Endothelial cell of umbilical vein (primary cell): ENCODE measurements around the gene SULF2. TPM values are rescaled to one million over a fixed set of nuclear protein-coding genes. Genes with fewer than 3 reads are reported as not detected.

Experiments used
- BruUV-seq: library from RNA; stranded (reverse); fragments of 400-500 nt; replicated peaks from 2 replicates; lab custom pipeline; 2021; lab: Mats Ljungman, UMichigan
- CTCF ChIA-PET: fragments of 300-600, 350-600 bp; sonication (Branson Sonifier 250); formaldehyde crosslinking; loops from one replicate; lab custom pipeline; 2021; ENCODE audit warnings: antibody characterized with exemption, inconsistent platforms; lab: Charles Lee
- POLR2A ChIA-PET: fragments of 300-600, 350-600 bp; sonication (Branson Sonifier 250); formaldehyde crosslinking; loops from one replicate; lab custom pipeline; 2021; ENCODE audit warnings: antibody characterized with exemption, inconsistent platforms; lab: Charles Lee
- DNase-seq: peaks from one replicate; pipeline ENCODE4 v3.0.0-alpha.2; 2011; ENCODE audit warnings: low read depth, low spot score
- FAIRE-seq: peaks from 2 replicates; lab custom pipeline; 2011; peaks lifted over from hg19 to GRCh38; lab: Jason Lieb, UNC
- H2AFZ ChIP-seq: 2 replicates; pipeline ENCODE4 v1.6.0; 2012; ENCODE audit warnings: low read depth, low read length, control low read depth, inconsistent platforms
- H3K27ac ChIP-seq: 2 replicates; pipeline ENCODE4 v1.5.1; 2011; ENCODE audit warnings: low read depth, mild to moderate bottlenecking, control low read depth, low read length, moderate library complexity; ENCODE audit not compliant: insufficient read depth
- H3K27me3 ChIP-seq, 2 experiments: 2 replicates each; pipeline versions ENCODE4 v1.6.0 to v1.6.1; 2011; ENCODE audit warnings: low read length in 2 of 2, mixed read lengths in 1 of 2; ENCODE audit not compliant: control insufficient read depth in 2 of 2, insufficient read depth in 2 of 2
- H3K36me3 ChIP-seq, 2 experiments: 2 replicates in 1 of 2; 3 replicates in 1 of 2; pipeline ENCODE4 v1.5.1; 2011; ENCODE audit warnings: low read length in 2 of 2, mild to moderate bottlenecking in 1 of 2, moderate library complexity in 1 of 2; ENCODE audit not compliant: control insufficient read depth in 2 of 2, insufficient read depth in 2 of 2; ENCODE audit errors: extremely low read depth in 1 of 2
- H3K4me1 ChIP-seq: 3 replicates; pipeline ENCODE4 v1.5.1; 2011; ENCODE audit warnings: mild to moderate bottlenecking, low read length; ENCODE audit not compliant: control insufficient read depth, insufficient read depth; ENCODE audit errors: extremely low read depth
- H3K4me2 ChIP-seq: 2 replicates; pipeline ENCODE4 v1.6.1; 2011; ENCODE audit warnings: low read length, control low read depth, mixed read lengths; ENCODE audit not compliant: insufficient read depth
- H3K4me3 ChIP-seq, 3 experiments: fragments of 200-600 bp in 1 of 3; sonication (generic), shearing (Covaris generic) in 1 of 3; replicated peaks in 1 of 3; 2 replicates each; pipeline ENCODE4 v1.5.1; 2011 to 2016; ENCODE audit warnings: control low read depth in 3 of 3, low read length in 3 of 3, mild to moderate bottlenecking in 2 of 3, inconsistent platforms in 1 of 3, low read depth in 1 of 3, moderate library complexity in 1 of 3; ENCODE audit not compliant: insufficient read depth in 1 of 3
- H3K79me2 ChIP-seq: 2 replicates; pipeline ENCODE4 v1.6.0; 2012; ENCODE audit warnings: low read length, inconsistent platforms; ENCODE audit not compliant: control insufficient read depth, insufficient read depth
- H3K9ac ChIP-seq: replicated peaks from 2 replicates; pipeline ENCODE3; 2011; ENCODE audit warnings: low read length, control low read depth; ENCODE audit not compliant: insufficient read depth; ENCODE audit errors: extremely low read depth
- H3K9me1 ChIP-seq: replicated peaks from 3 replicates; pipeline ENCODE4 v1.6.0; 2011; ENCODE audit warnings: mild to moderate bottlenecking, low read length; ENCODE audit not compliant: control insufficient read depth, insufficient read depth; ENCODE audit errors: extremely low read depth
- H3K9me3 ChIP-seq: replicated peaks from 2 replicates; pipeline ENCODE4 v1.5.1; 2012; ENCODE audit warnings: low read length, inconsistent platforms; ENCODE audit not compliant: control insufficient read depth, insufficient read depth
- H4K20me1 ChIP-seq: replicated peaks from 2 replicates; pipeline ENCODE3; 2011; ENCODE audit warnings: mild to moderate bottlenecking, low read length; ENCODE audit not compliant: control insufficient read depth, insufficient read depth; ENCODE audit errors: extremely low read depth
- FOS ChIP-seq: IDR thresholded peaks from 2 replicates; pipeline ENCODE4 v1.6.1; 2011; ENCODE audit warnings: mild to moderate bottlenecking, low read length, moderate library complexity, borderline replicate concordance; ENCODE audit not compliant: insufficient read depth
- MYC ChIP-seq: IDR thresholded peaks from one replicate; pipeline ENCODE4 v1.6.1; 2011; ENCODE audit warnings: mild to moderate bottlenecking, low read depth, low read length
- dilution Hi-C: fragments of 300-500 bp; cut with MboI; formaldehyde crosslinking; loops from one replicate; pipeline ENCODE4 v1.15.0; 2019; ENCODE audit warnings: low sequenced_read_pairs; ENCODE audit not compliant: extremely low pct_ligation_motif_present
- intact Hi-C: fragments of 100-400 bp; cut with micrococcal nuclease; formaldehyde crosslinking; loops from one replicate; pipeline ENCODE4 v1.10.0; 2022
- polyA plus RNA-seq, 4 experiments: library from polyadenylated mRNA; depleted of rRNA in 3 of 4; stranded (reverse) in 3 of 4; unstranded in 1 of 4; fragments of >200 nt; gene quantifications; 2 replicates each; pipeline versions ENCODE4 v1.2.1 to v1.2.3, GENCODE V29; 2011 to 2012; ENCODE audit warnings: missing spikeins in 1 of 4
- total RNA-seq: library from RNA; stranded (reverse); gene quantifications from 2 replicates; pipeline ENCODE4 v1.2.3, GENCODE V29; 2021
- TF ChIP-seq, protein P1 (sequence below): IDR thresholded peaks from 2 replicates; pipeline ENCODE4 v1.6.1; 2011; ENCODE audit not compliant: insufficient read depth, insufficient read length
- TF ChIP-seq, protein P2 (sequence below), 2 donors: IDR thresholded peaks; 1 replicate in 1 of 2; 2 replicates in 1 of 2; pipeline ENCODE4 v1.5.1; 2011; ENCODE audit warnings: low read length in 2 of 2, mild to moderate bottlenecking in 2 of 2, moderate library complexity in 2 of 2, control low read depth in 1 of 2, inconsistent platforms in 1 of 2, low read depth in 1 of 2; ENCODE audit not compliant: insufficient read depth in 1 of 2; ENCODE audit errors: extremely low read depth in 1 of 2

Gene SULF2
- total and polyA plus RNA-seq, 2 donors (not counting 3 experiments of a cell fraction or from before 2014, with no cell fraction given) = 58.5 to 160 TPM

DNA sequence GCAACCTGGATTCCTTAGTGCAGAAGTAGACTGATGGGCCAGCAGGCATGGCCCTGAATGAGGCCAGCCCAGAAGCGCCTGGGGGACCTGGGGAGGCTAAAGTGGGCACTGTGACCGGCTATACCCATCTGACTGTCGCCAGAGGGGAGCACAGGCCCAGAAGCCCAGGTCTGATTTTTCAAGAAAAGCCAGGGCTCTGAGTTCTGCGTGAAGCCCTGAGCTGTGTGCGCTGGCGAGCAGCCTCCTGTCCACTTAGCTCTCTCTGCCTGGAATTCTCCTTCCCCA lies 111.7 kb downstream of the SULF2 start:
- Histone ChIP-seq H3K4me2 (no peak overlapping the region), H2AFZ (no peak overlapping the region), H3K79me2 (no peaks in the 10 kb centered on the region), H3K4me3 (no peak overlapping the region), H4K20me1 (no peaks in the 10 kb centered on the region), H3K9me3 (no peaks in the 10 kb centered on the region), H3K9me1 (no peaks in the 10 kb centered on the region), H3K27ac (no peak overlapping the region), H3K9ac (no peak overlapping the region), H3K4me1 (no peaks in the 10 kb centered on the region), H3K36me3 (no peaks in the 10 kb centered on the region), H3K27me3 (no peaks in the 10 kb centered on the region)
- TF ChIP-seq MYC (no peak), FOS (no peak)
- TF ChIP-seq, protein P1, sequence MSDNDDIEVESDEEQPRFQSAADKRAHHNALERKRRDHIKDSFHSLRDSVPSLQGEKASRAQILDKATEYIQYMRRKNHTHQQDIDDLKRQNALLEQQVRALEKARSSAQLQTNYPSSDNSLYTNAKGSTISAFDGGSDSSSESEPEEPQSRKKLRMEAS = no peak
- TF ChIP-seq, protein P2, sequence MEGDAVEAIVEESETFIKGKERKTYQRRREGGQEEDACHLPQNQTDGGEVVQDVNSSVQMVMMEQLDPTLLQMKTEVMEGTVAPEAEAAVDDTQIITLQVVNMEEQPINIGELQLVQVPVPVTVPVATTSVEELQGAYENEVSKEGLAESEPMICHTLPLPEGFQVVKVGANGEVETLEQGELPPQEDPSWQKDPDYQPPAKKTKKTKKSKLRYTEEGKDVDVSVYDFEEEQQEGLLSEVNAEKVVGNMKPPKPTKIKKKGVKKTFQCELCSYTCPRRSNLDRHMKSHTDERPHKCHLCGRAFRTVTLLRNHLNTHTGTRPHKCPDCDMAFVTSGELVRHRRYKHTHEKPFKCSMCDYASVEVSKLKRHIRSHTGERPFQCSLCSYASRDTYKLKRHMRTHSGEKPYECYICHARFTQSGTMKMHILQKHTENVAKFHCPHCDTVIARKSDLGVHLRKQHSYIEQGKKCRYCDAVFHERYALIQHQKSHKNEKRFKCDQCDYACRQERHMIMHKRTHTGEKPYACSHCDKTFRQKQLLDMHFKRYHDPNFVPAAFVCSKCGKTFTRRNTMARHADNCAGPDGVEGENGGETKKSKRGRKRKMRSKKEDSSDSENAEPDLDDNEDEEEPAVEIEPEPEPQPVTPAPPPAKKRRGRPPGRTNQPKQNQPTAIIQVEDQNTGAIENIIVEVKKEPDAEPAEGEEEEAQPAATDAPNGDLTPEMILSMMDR (IDR thresholded peaks at IDR 0.05; ENCODE audit: extremely low read depth in 1 of 2, insufficient read depth in 1 of 2, low read depth in 1 of 2, low read length in 2 of 2) = no peak
- dilution Hi-C loops = no loop called here
- POLR2A ChIA-PET = no interaction called here
- CTCF ChIA-PET = interaction anchor here (1.6 to 15.4 kb wide), 3 partner anchors 10 to 946 kb away, joined by 3 to 302 read pairs (median 16); no protein-coding TSS in a partner anchor
- DNase-seq (no peak), FAIRE-seq (no peak)
- BruUV-seq = no TSS peak
- intact Hi-C loops = no loop called here
